Uterus (tissue), 4 donors: ENCODE results near the gene BMP6. TPM values are rescaled to one million over a fixed set of nuclear protein-coding genes. Genes with fewer than 3 reads are reported as not detected.

Source experiments
- DNase-seq, 2 donors: peaks; one replicate each; pipeline ENCODE4 v3.0.0-alpha.2; 2019 to 2020
- H3K27ac ChIP-seq, 2 donors: fragments of 200-600 bp; sonication (generic); 1 replicate in 1 of 2; 2 replicates in 1 of 2; pipeline ENCODE4 v1.5.1; 2016 to 2018
- H3K27me3 ChIP-seq, 2 donors: fragments of 200-600 bp; sonication (generic); one replicate each; pipeline ENCODE4 v1.5.1; 2018 to 2019; ENCODE audit warnings: control low read depth in 1 of 2
- H3K36me3 ChIP-seq, 2 donors: fragments of 200-600 bp; sonication (generic); one replicate each; pipeline ENCODE4 v1.5.1; 2019; ENCODE audit warnings: control low read depth in 1 of 2
- H3K4me1 ChIP-seq, 2 donors: fragments of 200-600 bp; sonication (generic); one replicate each; pipeline ENCODE4 v1.5.1; 2018 to 2019; ENCODE audit warnings: control low read depth in 1 of 2
- H3K4me3 ChIP-seq, 2 donors: fragments of 200-600 bp; sonication (generic); 1 replicate in 1 of 2; 2 replicates in 1 of 2; pipeline ENCODE4 v1.5.1; 2018 to 2019; ENCODE audit warnings: mild to moderate bottlenecking in 1 of 2
- H3K9me3 ChIP-seq, 2 donors: fragments of 200-600 bp; sonication (generic); one replicate each; pipeline ENCODE4 v1.5.1; 2019; ENCODE audit warnings: control low read depth in 1 of 2
- POLR2A ChIP-seq, 2 donors: fragments of 450-650 bp; IDR thresholded peaks; one replicate each; pipeline ENCODE4 v1.6.1; 2016; ENCODE audit warnings: antibody characterized with exemption in 2 of 2, mild to moderate bottlenecking in 1 of 2, moderate library complexity in 1 of 2
- intact Hi-C: fragments of 100-400 bp; cut with DNase I; formaldehyde crosslinking; loops from one replicate; pipeline ENCODE4 v1.15.1; 2023; ENCODE audit warnings: low total_unique reads
- total RNA-seq, 4 donors: library from RNA; depleted of rRNA in 3 of 4; stranded (reverse); fragments of >200 nt in 3 of 4; gene quantifications; one replicate each; pipeline versions ENCODE4 v1.1.0 to v1.2.4, GENCODE V29; 2014 to 2023
- TF ChIP-seq, protein P1 (sequence below), 4 experiments: fragments of 200-600 bp in 2 of 4; fragments of 450-650 bp in 2 of 4; sonication (generic) in 2 of 4; IDR thresholded peaks; one replicate each; pipeline ENCODE4 v1.5.1; 2016 to 2019; ENCODE audit warnings: antibody characterized with exemption in 4 of 4, mild to moderate bottlenecking in 2 of 4, moderate library complexity in 1 of 4
- donor health status: DM: yes; HTN: yes; CAD: no.

Gene BMP6
- total RNA-seq, 4 donors from 2014 or later = 2.2 to 8.5 (median 4.4) TPM

DNA sequence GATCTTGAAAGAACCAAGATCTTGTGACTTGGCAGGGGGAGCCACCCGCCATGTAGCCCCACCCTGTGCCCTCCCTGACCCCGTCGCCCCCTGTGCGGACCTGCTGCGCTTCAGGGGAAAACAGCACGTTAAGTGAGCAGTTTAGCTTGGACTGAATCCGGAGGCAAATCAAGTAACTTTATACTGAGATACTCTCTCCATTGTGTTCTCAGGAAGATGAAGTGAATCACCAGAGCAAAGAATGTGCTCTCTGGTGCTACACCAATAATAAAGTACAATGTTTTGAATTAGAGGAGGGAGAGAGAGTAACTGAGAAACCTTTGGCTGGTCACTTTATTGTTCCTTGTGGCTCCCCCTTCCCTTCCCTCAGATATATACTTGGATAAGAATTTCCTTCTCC, 101.2 kb downstream of the BMP6 start:
- Histone ChIP-seq H3K27ac (peak overlapping the region in 1 of 2 donors; percentile 36), H3K4me1 (no peaks in the 10 kb centered on the region), H3K9me3 (no peaks in the 10 kb centered on the region), H3K4me3 (no peak overlapping the region), H3K36me3 (no peaks in the 10 kb centered on the region), H3K27me3 (no peaks in the 10 kb centered on the region)
- DNase-seq = no peak
- TF ChIP-seq, protein P1, sequence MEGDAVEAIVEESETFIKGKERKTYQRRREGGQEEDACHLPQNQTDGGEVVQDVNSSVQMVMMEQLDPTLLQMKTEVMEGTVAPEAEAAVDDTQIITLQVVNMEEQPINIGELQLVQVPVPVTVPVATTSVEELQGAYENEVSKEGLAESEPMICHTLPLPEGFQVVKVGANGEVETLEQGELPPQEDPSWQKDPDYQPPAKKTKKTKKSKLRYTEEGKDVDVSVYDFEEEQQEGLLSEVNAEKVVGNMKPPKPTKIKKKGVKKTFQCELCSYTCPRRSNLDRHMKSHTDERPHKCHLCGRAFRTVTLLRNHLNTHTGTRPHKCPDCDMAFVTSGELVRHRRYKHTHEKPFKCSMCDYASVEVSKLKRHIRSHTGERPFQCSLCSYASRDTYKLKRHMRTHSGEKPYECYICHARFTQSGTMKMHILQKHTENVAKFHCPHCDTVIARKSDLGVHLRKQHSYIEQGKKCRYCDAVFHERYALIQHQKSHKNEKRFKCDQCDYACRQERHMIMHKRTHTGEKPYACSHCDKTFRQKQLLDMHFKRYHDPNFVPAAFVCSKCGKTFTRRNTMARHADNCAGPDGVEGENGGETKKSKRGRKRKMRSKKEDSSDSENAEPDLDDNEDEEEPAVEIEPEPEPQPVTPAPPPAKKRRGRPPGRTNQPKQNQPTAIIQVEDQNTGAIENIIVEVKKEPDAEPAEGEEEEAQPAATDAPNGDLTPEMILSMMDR (IDR thresholded peaks at IDR 0.05) = no peak
- no peak for TF ChIP-seq POLR2A (IDR thresholded peaks at IDR 0.05)
- intact Hi-C loops = no loop called here

DNA sequence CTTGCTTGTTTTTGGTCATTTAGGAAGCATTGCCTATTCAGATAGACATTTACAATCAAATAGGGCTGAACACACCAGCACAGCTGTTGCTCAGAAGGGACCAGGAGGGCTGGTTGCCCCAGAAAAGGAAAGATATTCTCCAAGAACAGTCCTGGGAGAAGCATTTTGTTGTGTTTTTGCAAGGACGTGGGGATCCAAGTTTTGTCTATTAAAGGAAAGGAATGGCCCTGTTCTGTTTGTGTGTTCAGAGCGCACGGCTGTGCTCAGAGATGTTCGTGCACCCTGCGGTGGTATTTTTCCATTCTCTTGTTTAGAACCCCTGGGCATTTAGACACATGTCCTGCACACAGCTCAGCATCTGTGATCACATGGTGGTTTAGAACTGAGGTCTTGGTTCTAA, 102.2 kb downstream of the BMP6 start:
- intact Hi-C loops = no loop called here
- Histone ChIP-seq H3K27me3 (no peaks in the 10 kb centered on the region), H3K36me3 (no peaks in the 10 kb centered on the region), H3K4me3 (no peak overlapping the region), H3K9me3 (no peaks in the 10 kb centered on the region), H3K4me1 (no peaks in the 10 kb centered on the region), H3K27ac (no peak overlapping the region)
- no peak for DNase-seq
- TF ChIP-seq, protein P1 (IDR thresholded peaks at IDR 0.05) = no peak
- TF ChIP-seq POLR2A (IDR thresholded peaks at IDR 0.05) = no peak

DNA sequence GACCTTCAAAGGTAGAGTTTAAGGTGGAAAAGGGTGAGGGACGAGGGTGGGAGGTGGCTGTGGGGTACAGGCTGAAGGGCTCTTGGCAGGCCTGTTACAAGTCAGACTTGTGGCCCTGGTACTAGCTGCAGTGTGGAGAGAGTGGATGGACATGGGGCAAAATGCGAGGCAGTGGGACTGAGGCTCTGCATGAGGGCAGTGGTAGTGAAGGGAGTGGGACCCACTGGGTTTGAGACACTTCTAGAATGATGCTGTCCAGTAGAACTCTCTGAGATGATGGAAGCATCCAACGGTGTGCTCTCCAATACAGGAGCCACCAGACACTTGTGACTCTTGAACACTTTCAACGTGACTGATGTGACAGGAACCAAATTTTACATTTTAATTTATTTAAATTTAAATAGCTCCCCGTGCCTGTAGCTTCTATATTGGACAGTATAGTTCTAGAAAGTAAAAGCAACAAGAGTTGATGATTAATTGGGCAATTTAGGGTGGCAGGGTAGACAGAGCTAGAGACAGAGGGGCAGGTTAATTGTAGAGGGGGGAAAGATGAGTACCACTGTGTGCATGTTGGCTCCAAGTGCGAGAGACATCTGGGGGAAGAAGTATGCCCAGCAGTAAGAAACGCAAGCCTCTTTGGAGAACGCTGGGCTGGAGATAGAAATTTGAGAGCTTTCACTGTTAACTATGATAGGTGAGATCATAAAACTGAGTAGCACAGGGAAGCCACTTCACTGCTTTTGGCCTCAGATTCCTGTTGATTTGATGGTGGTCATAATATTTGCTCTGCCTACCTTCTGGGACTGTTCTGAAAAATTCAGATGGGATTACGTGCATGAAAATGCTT, 107.2 kb downstream of the BMP6 start:
- H3K4me1 ChIP-seq = no peaks in the 10 kb centered on the region
- H3K27ac ChIP-seq = no peak overlapping the region
- DNase-seq = no peak
- no peaks in the 10 kb centered on the region for H3K9me3 ChIP-seq
- intact Hi-C loops = no loop called here
- H3K27me3 ChIP-seq = no peaks in the 10 kb centered on the region
- no peak overlapping the region for H3K4me3 ChIP-seq
- H3K36me3 ChIP-seq = no peaks in the 10 kb centered on the region
- TF ChIP-seq POLR2A (IDR thresholded peaks at IDR 0.05) = no peak
- TF ChIP-seq, protein P1 (IDR thresholded peaks at IDR 0.05) = no peak

- Histone ChIP-seq H3K9me3 (no peaks in the 10 kb centered on the region), H3K27ac (no peak overlapping the region), H3K4me1 (no peaks in the 10 kb centered on the region), H3K4me3 (no peak overlapping the region), H3K36me3 (no peaks in the 10 kb centered on the region), H3K27me3 (no peaks in the 10 kb centered on the region)
- TF ChIP-seq, protein P1 (IDR thresholded peaks at IDR 0.05) = no peak
- TF ChIP-seq POLR2A (IDR thresholded peaks at IDR 0.05) = no peak
- DNase-seq = no peak
- intact Hi-C loops = no loop called here
Observed at GRCh38 chr6:7833751-7834070, 107.8 kb downstream of the BMP6 start.

GRCh38 chr6:7836371-7837026, 110.6 kb downstream of the BMP6 start:
- no peak overlapping the region for H3K27ac ChIP-seq
- DNase-seq = no peak
- H3K9me3 ChIP-seq = no peaks in the 10 kb centered on the region
- intact Hi-C loops = no loop called here
- no peaks in the 10 kb centered on the region for H3K27me3 ChIP-seq
- TF ChIP-seq POLR2A (IDR thresholded peaks at IDR 0.05) = no peak
- TF ChIP-seq, protein P1 (IDR thresholded peaks at IDR 0.05) = no peak
- no peak overlapping the region for H3K4me3 ChIP-seq
- H3K4me1 ChIP-seq = no peaks in the 10 kb centered on the region
- no peaks in the 10 kb centered on the region for H3K36me3 ChIP-seq
